ENCODE data around the gene TNFAIP8L3.
"Not testable (repeated sequence)": the region's sequence is repeated elsewhere in the genome, so short reads cannot be mapped to it uniquely, and the experiment has no call there.

TNFAIP8L3 gene

GRCh38 chr15:51051776-51052175, 42.9 kb downstream of the TNFAIP8L3 start:
- no peak for DNase-seq

GRCh38 chr15:51049081-51049480, 45.6 kb downstream of the TNFAIP8L3 start:
- no peak for DNase-seq

DNA sequence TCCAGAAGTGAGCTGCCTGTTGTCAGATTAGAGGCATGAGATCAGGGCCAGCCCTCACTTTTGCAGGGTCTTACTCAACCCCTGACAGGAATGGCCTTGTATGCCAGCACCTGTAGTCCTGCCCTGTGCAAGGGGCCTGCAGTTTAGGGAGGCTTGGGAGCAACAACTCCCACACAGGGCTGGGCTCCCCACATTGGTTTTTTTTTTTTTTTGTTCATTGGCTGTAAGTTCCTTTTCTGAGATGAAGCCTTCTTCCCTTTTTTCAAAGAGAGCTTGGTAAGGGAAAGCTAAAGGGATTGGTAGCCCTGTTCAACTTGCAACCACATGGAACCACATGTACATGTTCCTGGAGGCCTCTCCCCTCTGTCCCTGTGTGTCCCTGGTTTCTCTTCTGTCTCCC, 46.4 kb downstream of the TNFAIP8L3 start:
- no peak for DNase-seq

DNA sequence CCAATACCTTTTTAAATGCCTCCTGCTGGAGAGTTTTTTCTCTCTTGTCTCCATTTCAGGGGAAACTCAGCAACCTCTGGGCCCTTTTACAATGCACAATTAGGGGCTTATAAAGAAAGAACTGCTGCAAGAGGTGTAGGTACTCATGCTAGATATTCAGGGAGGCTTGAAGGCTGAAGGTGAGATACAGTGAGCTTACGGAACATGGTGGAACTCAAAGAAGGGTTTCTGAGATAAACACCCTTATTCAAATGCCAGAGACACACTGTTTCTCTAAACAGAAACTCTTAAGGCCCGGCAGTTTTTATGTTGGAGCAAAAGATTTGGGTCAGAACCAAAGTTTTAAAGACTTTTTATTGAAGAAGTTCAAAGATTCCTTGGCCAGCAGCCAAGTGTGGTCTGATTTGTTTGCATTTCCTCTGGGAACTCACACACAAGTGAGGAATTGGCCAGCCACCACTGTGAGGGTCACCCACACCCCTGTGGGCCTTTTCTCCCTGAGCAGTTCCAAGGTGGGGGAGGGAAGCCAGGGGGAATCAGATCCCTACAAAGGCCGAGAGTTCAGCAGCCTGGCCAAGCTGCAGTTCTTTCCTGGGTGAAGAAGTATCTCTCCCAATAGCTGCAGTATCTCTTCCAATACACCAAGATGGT, 47.8 kb downstream of the TNFAIP8L3 start:
- DNase-seq = no peak

- no peak for DNase-seq
Measured at GRCh38 chr15:51046016-51046415, 48.7 kb downstream of the TNFAIP8L3 start.

- DNase-seq = no peak
Measured at GRCh38 chr15:51044037-51044727, 50.5 kb downstream of the TNFAIP8L3 start.

DNA sequence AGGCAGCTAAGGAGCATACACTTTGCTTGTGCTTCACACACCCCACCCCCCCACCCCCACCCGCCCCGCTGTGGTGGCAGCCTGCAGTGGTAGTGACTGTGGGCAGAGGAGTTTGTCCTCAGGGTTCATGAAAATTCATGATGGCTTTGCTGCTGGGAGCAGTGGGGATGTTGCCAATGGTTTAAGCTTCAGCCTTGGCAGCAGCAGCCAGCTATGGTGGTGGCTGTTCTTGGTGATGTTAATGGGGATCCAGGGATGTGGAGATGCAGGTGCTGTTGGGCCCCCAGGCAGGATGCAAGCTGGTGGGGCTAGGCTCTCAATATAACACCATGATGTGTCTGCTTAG, 55.8 kb downstream of the TNFAIP8L3 start:
- no peak for DNase-seq

GRCh38 chr15:51038162-51038973, 56.3 kb downstream of the TNFAIP8L3 start:
- DNase-seq = no peak

GRCh38 chr15:51037474-51037873, 57.2 kb downstream of the TNFAIP8L3 start:
- DNase-seq = not testable (repeated sequence)

DNA sequence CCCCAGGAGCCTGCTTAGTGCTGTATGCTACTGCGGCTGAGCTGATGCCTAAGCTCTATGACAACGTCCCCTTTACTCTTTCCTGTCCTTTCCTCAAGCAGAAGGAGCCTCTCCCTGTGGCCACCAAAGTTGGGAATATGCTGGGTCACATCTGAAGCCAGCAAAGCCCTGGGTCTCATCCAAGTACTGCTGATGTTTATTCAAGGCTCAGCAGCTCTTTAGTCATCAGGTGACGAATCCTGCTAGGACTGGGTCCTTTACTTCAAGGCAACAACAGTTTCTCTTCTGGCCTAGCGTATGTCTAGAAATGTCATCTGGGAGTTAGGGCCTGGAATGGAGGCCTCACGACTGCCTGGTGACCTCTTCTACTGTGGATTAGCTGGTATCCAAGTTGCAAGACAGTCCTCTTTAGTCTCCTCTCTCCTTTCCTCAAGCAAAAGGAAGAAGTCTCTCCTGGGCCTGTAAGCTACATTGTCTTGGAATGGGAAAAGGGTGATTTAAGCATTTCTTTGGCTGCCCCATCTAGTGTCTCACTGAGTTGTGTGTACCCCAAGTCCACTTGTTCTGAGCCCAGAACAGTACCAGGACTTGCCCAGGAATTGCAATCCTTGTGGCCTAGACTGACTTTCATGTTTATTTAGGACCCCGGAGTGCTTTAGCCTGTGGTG, 63.9 kb downstream of the TNFAIP8L3 start:
- no peak for DNase-seq

GRCh38 chr15:51025454-51025846, 69.3 kb downstream of the TNFAIP8L3 start:
- DNase-seq = no peak

GRCh38 chr15:51024735-51025453, 69.8 kb downstream of the TNFAIP8L3 start:
- no peak for DNase-seq

- no peak for DNase-seq
Measured at GRCh38 chr15:51023499-51023898, 71.2 kb downstream of the TNFAIP8L3 start.

DNA sequence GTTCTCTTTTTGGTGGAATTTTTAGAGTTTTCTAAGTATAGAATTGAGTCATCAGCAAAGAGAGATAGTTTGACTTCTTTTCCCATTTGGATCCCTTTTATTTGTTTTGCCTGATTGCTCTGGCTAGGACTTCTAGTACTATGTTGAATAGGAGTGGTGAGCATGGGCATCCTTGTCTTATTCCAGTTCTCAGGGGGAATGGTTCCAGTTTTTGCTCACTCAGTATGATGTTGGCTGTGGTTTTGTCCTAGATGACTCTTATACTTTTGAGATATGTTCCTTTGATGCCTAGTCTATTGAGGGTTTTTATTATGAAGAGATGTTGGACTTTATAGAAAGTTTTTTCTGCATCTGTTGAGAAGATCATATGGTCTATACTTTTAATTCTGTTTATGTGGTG, 72.5 kb downstream of the TNFAIP8L3 start:
- DNase-seq = no peak

- no peak for DNase-seq
Measured at GRCh38 chr15:51016615-51017014, 78.1 kb downstream of the TNFAIP8L3 start.

DNA sequence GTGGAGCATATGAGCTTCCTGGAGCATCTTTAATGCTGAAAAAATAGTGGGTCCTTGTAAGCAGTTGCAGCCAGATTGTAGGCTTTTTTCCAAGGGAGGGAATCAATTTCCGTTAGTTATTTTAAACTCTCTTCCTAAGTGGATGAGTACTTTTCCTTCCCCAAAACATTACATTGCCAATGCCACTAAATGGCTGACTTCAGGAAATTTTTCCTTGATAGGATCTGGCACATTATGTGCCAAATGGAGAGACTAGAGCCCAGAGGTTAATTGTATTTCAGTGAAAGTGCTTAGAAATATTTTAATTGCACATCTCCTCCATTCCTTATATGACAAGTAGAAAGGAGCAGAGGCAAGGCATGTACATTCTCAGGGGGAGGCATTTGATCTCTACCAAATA, 83.5 kb downstream of the TNFAIP8L3 start:
- no peak for DNase-seq

DNA sequence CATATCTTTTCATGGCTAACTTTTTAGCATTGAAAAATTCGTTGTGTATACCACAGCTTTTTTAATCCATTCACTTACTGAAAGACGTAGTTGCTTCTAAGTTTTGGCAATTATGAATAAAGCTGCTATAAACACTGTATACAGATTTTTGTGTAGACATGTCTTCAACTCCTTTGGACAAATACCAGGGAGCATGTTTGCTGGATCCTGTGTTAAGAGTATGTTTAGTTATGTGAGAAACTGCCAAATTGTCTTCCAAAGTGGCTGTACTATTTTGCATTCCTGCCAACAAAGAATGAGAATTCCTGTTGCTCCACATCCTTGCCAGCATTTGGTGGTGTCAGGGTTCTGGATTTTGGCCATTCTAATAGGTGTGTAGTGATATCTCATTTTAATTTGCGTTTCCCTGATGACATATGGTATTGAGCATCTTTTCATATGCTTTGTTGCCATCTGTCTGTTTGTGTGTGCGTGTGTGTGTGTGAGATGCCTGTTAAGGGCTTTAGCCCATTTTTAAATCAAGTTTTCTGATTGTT, 87.5 kb downstream of the TNFAIP8L3 start:
- DNase-seq = no peak

All from activated CD4-positive, alpha-beta T cell treated with anti-CD3 and anti-CD28 coated beads for 48 hours (primary cell).